Progenitor cell of endocrine pancreas (in vitro differentiated cells): Measurements from ENCODE around the gene NSUN2. TPM values are rescaled to one million over a fixed set of nuclear protein-coding genes. Genes with fewer than 3 reads are reported as not detected.
"Not testable (repeated sequence)": the region's sequence is repeated elsewhere in the genome, so short reads cannot be mapped to it uniquely, and the experiment has no call there.

Source experiments
- DNase-seq: peaks from one replicate; pipeline ENCODE4 v3.0.0; 2021; ENCODE audit warnings: low spot score; ENCODE audit not compliant: unreplicated experiment
- H3K27ac Mint-ChIP-seq: 2 replicates; pipeline ENCODE4 v1.8.0; 2021; ENCODE audit warnings: mild to moderate bottlenecking, moderate library complexity, mixed read lengths
- H3K27me3 Mint-ChIP-seq: 2 replicates; pipeline ENCODE4 v1.8.0; 2021; ENCODE audit warnings: mixed read lengths
- H3K36me3 Mint-ChIP-seq: 2 replicates; pipeline ENCODE4 v1.8.0; 2022; ENCODE audit warnings: mixed read lengths; ENCODE audit not compliant: insufficient read depth
- H3K4me1 Mint-ChIP-seq: 2 replicates; pipeline ENCODE4 v1.8.0; 2021; ENCODE audit warnings: low read depth, mixed read lengths
- H3K4me3 Mint-ChIP-seq: 2 replicates; pipeline ENCODE4 v1.8.0; 2021; ENCODE audit warnings: low read depth, mild to moderate bottlenecking, moderate library complexity, mixed read lengths
- H3K9me3 Mint-ChIP-seq: 2 replicates; pipeline ENCODE4 v1.8.0; 2021; ENCODE audit warnings: low read depth, mixed read lengths
- total RNA-seq: library from RNA; stranded (reverse); gene quantifications from 2 replicates; pipeline ENCODE4 v1.2.1, GENCODE V29; 2021
- TF ChIP-seq, protein P1 (sequence below): fragments of 200-600 bp; sonication (generic); IDR thresholded peaks from one replicate; pipeline ENCODE4 v1.5.0; 2021; ENCODE audit warnings: antibody characterized with exemption, mild to moderate bottlenecking; ENCODE audit not compliant: unreplicated experiment

The NSUN2 gene
- total RNA-seq, 1 donor from 2014 or later, result 61.3 TPM

DNA sequence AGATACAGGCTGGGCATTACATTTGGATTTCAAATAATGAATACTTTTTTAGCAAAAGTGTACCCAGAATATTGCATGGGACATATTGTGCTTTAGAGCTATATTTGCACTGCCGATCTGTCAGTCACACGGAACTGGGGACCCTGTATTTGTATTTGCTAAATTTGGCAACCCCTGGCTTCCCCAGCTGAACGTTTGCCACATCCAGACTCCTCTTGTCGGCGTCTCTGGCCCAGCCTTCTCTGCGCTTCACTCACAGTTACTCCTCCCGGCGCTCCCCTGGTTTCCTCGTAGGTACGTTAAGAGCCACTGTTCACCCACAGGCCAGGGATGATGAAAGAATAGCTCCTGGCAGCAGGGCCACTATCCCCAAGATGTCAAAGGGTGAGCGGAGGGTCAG is 58.7 kb downstream of the NSUN2 start:
- Mint-ChIP-seq H3K27ac (no peak overlapping the region), H3K4me1 (no peaks in the 10 kb centered on the region), H3K9me3 (no peaks in the 10 kb centered on the region), H3K27me3 (peaks cover 39% of the 10 kb centered on the region), H3K4me3 (no peak overlapping the region), H3K36me3 (no peaks in the 10 kb centered on the region)
- DNase-seq, result no peak
- TF ChIP-seq, protein P1, sequence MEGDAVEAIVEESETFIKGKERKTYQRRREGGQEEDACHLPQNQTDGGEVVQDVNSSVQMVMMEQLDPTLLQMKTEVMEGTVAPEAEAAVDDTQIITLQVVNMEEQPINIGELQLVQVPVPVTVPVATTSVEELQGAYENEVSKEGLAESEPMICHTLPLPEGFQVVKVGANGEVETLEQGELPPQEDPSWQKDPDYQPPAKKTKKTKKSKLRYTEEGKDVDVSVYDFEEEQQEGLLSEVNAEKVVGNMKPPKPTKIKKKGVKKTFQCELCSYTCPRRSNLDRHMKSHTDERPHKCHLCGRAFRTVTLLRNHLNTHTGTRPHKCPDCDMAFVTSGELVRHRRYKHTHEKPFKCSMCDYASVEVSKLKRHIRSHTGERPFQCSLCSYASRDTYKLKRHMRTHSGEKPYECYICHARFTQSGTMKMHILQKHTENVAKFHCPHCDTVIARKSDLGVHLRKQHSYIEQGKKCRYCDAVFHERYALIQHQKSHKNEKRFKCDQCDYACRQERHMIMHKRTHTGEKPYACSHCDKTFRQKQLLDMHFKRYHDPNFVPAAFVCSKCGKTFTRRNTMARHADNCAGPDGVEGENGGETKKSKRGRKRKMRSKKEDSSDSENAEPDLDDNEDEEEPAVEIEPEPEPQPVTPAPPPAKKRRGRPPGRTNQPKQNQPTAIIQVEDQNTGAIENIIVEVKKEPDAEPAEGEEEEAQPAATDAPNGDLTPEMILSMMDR, result no peak

- TF ChIP-seq, protein P1, result peak; percentile 10
- no peaks in the 10 kb centered on the region for H3K9me3 Mint-ChIP-seq
- H3K27me3 Mint-ChIP-seq, result peaks cover 35% of the 10 kb centered on the region
- DNase-seq, result no peak
- H3K27ac Mint-ChIP-seq, result no peak overlapping the region
- no peaks in the 10 kb centered on the region for H3K36me3 Mint-ChIP-seq
- no peak overlapping the region for H3K4me3 Mint-ChIP-seq
- H3K4me1 Mint-ChIP-seq, result no peaks in the 10 kb centered on the region
These were observed 59.2 kb downstream of the NSUN2 start for GRCh38 chr5:6573651-6574101.

GRCh38 chr5:6572825-6573380 is 59.9 kb downstream of the NSUN2 start:
- H3K36me3 Mint-ChIP-seq, result no peaks in the 10 kb centered on the region
- peaks cover 27% of the 10 kb centered on the region for H3K27me3 Mint-ChIP-seq
- no peak overlapping the region for H3K4me3 Mint-ChIP-seq
- TF ChIP-seq, protein P1, result no peak
- H3K4me1 Mint-ChIP-seq, result no peaks in the 10 kb centered on the region
- no peak for DNase-seq
- no peak overlapping the region for H3K27ac Mint-ChIP-seq
- H3K9me3 Mint-ChIP-seq, result no peaks in the 10 kb centered on the region

DNA sequence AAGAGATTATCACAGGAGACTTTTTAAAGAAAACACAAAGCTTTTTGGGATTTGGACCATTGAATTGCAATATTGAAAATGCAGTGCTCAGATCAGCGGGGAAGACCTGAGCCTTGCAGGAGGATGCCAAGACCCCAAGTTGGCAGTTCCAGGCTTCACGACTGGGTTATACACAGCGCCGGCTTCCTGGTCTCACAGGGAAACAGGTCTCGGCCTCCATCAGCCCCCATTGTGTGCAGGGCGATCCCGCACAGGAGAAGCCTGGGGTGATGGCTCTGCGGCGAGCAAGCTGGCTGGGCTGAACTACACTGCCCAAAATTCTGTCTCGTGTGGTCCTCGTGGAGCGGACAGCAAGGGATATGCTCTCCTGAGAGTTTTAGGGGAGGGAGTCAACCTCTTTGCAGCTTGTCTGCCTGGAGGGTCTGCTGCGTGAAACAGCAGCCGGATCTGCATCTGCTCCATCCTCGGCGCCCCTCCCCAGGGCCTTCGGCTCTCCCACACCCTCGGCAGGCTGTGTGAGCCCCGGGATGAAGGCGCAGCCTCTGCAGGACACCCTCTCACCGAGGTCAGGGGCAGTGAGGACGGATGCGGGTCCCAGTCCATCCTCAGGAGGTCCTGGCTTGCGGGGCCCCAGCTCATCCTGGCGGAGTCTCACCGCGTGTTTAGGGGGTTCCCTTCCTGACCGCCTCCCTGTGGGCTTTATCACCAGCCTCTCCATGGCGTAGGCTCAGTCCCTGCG is 60.6 kb downstream of the NSUN2 start:
- Mint-ChIP-seq H3K27ac (no peak overlapping the region), H3K4me1 (no peaks in the 10 kb centered on the region), H3K36me3 (no peaks in the 10 kb centered on the region), H3K9me3 (no peaks in the 10 kb centered on the region), H3K4me3 (no peak overlapping the region), H3K27me3 (peaks cover 25% of the 10 kb centered on the region)
- TF ChIP-seq, protein P1, result no peak
- DNase-seq, result no peak

GRCh38 chr5:6571607-6572006 is 61.2 kb downstream of the NSUN2 start:
- DNase-seq, H3K9me3 Mint-ChIP-seq, H3K36me3 Mint-ChIP-seq, H3K4me1 Mint-ChIP-seq, H3K4me3 Mint-ChIP-seq, H3K27ac Mint-ChIP-seq: not testable (repeated sequence)
- peaks cover 23% of the 10 kb centered on the region for H3K27me3 Mint-ChIP-seq

DNA sequence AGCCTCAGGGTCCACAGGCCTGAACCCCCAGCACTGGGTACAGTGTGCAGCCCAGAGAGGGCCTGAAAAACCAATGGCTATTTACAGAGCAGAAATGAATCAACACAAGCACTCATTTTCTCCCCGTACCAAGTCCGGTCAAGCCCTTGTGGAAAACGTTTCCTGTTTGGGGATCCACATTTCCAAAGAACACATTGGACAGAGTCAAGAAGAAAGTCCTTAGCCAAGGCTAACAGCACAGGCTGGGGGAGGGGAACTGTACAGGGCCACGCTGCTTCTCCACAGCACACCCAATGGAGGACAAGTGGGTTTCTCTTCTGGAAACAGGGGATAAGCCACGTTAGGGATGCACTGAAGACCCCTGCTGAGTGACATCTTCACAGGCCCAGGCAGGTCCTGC is 62.3 kb downstream of the NSUN2 start:
- Mint-ChIP-seq H3K27ac (no peak overlapping the region), H3K9me3 (no peaks in the 10 kb centered on the region), H3K36me3 (no peaks in the 10 kb centered on the region), H3K4me3 (no peak overlapping the region), H3K27me3 (peaks cover 21% of the 10 kb centered on the region), H3K4me1 (no peaks in the 10 kb centered on the region)
- no peak for DNase-seq
- TF ChIP-seq, protein P1, result no peak
